ENCODE measurements around the gene CDK12. TPM values are rescaled to one million over a fixed set of nuclear protein-coding genes. Genes with fewer than 3 reads are reported as not detected.
A peak's percentile ranks its signal among the peaks of the same experiment; 100 is the strongest.

The CDK12 gene
- total and polyA plus RNA-seq, 10 of the 15 experiments (the other 5 are each of a cell fraction or from before 2014, with no cell fraction given), result 3.2 to 55.1 (median 31.9) TPM

- Histone ChIP-seq H3K9me3 (replicated peaks; ENCODE audit: control insufficient read depth, insufficient read depth, low read length) (no peaks in the 10 kb centered on the region), H3K27me3 (replicated peaks in 1 of 2; ENCODE audit: control insufficient read depth in 2 of 2, insufficient read depth in 2 of 2, low read length in 1 of 2) (no peaks in the 10 kb centered on the region), H3K36me3 (ENCODE audit: control insufficient read depth in 2 of 2, insufficient read depth in 2 of 2, low read length in 1 of 2) (peaks cover 0 to 3% of the 10 kb centered on the region in 2 experiments; a peak in 2 of 4 replicates), H3K9ac (ENCODE audit: control insufficient read depth, insufficient read depth, low read length) (peak overlapping the region; percentile 96), H2AFZ (ENCODE audit: control insufficient read depth, low read depth, low read length) (no peak overlapping the region), H4K20me1 (ENCODE audit: control insufficient read depth, insufficient read depth) (no peaks in the 10 kb centered on the region), H3K4me2 (ENCODE audit: control insufficient read depth, insufficient read depth) (peak overlapping the region; percentile 83), H3K27ac (ENCODE audit: control insufficient read depth, insufficient read depth) (peak overlapping the region; percentile 88; the same call in 1 of the 2 replicates), H3K4me3 (peak overlapping the region; percentile 98), H3K79me2 (ENCODE audit: control insufficient read depth, insufficient read depth, low read length) (peaks cover 36% of the 10 kb centered on the region), H3K4me1 (ENCODE audit: control insufficient read depth, insufficient read depth, low read length) (no peaks in the 10 kb centered on the region)
- DNase-seq (ENCODE audit: low read depth, low spot score) (no peak), FAIRE-seq (no peak), ATAC-seq (no peak)
- intact Hi-C loops (cut with micrococcal nuclease; ENCODE audit: unreplicated experiment) (no loop called here), in situ Hi-C loops (cut with MboI) (no loop called here)
- ChIA-PET CTCF (interaction anchor here (0.6 to 1.5 kb wide), 4 partner anchors 11 to 277 kb away, joined by 3 to 5 read pairs (median 4); partner anchors contain the start of gene CDK12), POLR2A (interaction anchor here (0.5 to 2.9 kb wide), 5 partner anchors 8 to 250 kb away, joined by 3 to 73 read pairs (median 6); partner anchors contain the start of genes CDK12 and RPL19), SMC1A (ENCODE audit: uncharacterized antibody, unreplicated experiment) (interaction anchor here (1.3 to 4.9 kb wide), 4 partner anchors 12 to 65 kb away, joined by 3 to 36 read pairs (median 5); partner anchors contain the start of gene CDK12), RAD21 (ENCODE audit: unreplicated experiment) (interaction anchor here (3.5 kb wide), 1 partner anchor 12 kb away, joined by 38 read pairs; the partner anchor contains the start of gene CDK12)
- BruUV-seq (replicated peaks), result no TSS peak
- WGBS (ENCODE audit: insufficient coverage, insufficient replicate concordance, low lambda C conversion rate, missing lambda C conversion rate), result 87% methylated on average over 13 of the region's 13 CpGs
- TF ChIP-seq MLLT1 (IDR thresholded peaks at IDR 0.05) (peak; percentile 69), KLF5 (IDR thresholded peaks at IDR 0.05; ENCODE audit: partially characterized antibody) (no peak)
Measured at GRCh38 chr17:39450051-39450450, 11.2 kb upstream of the CDK12 start.

Data from GM12878 (cell line).